HG03354 (cell line): ENCODE data around the gene SPATA46.

Experiments
- ATAC-seq: cut with Tn5 transposase; IDR thresholded peaks from one replicate; pipeline ENCODE4 v1.9.1; 2021; ENCODE audit warnings: mild to moderate bottlenecking; ENCODE audit not compliant: unreplicated experiment, poor library complexity, severe bottlenecking

Gene SPATA46

GRCh38 chr1:162380061-162380846, 3.6 kb upstream of the SPATA46 start:
- ATAC-seq, result no peak

GRCh38 chr1:162375463-162375862, 1.2 kb downstream of the SPATA46 start:
- no peak for ATAC-seq

- ATAC-seq, result no peak
These were observed 2.2 kb downstream of the SPATA46 start for GRCh38 chr1:162374406-162374805.

GRCh38 chr1:162373541-162374260, 3.0 kb downstream of the SPATA46 start:
- ATAC-seq, result no peak

- ATAC-seq, result no peak
These were observed 3.6 kb downstream of the SPATA46 start for GRCh38 chr1:162373072-162373427.

- no peak for ATAC-seq
These were observed 4.2 kb downstream of the SPATA46 start for GRCh38 chr1:162372159-162373071.

GRCh38 chr1:162371611-162372010, 5.0 kb downstream of the SPATA46 start:
- no peak for ATAC-seq

GRCh38 chr1:162370721-162371120, 5.9 kb downstream of the SPATA46 start:
- no peak for ATAC-seq

GRCh38 chr1:162370161-162370560, 6.5 kb downstream of the SPATA46 start:
- ATAC-seq, result no peak

GRCh38 chr1:162369571-162369970, 7.1 kb downstream of the SPATA46 start:
- no peak for ATAC-seq

- no peak for ATAC-seq
These were observed 8.2 kb downstream of the SPATA46 start for GRCh38 chr1:162368451-162368850.

GRCh38 chr1:162367772-162368171, 8.9 kb downstream of the SPATA46 start:
- ATAC-seq, result no peak

GRCh38 chr1:162367073-162367472, 9.6 kb downstream of the SPATA46 start:
- no peak for ATAC-seq

GRCh38 chr1:162366671-162367070, 10.0 kb downstream of the SPATA46 start:
- ATAC-seq, result no peak

- ATAC-seq, result no peak
These were observed 10.5 kb downstream of the SPATA46 start for GRCh38 chr1:162366149-162366548.

- ATAC-seq, result no peak
These were observed 11.2 kb downstream of the SPATA46 start for GRCh38 chr1:162365284-162366020.

GRCh38 chr1:162364498-162364897, 12.2 kb downstream of the SPATA46 start:
- ATAC-seq, result no peak

GRCh38 chr1:162363823-162364222, 12.8 kb downstream of the SPATA46 start:
- no peak for ATAC-seq

GRCh38 chr1:162361349-162361748, 15.3 kb downstream of the SPATA46 start:
- peak; percentile 53 for ATAC-seq

GRCh38 chr1:162360874-162361260, 15.8 kb downstream of the SPATA46 start:
- ATAC-seq, result no peak
